Embryonic facial prominence (tissue), 1 donor: ENCODE measurements around the gene CSF1R.

Experiments
- DNase-seq: peaks from one replicate; pipeline ENCODE4 v3.0.0-alpha.2; 2016; ENCODE audit errors: extremely low spot score

Gene CSF1R

GRCh38 chr5:150069672-150070627, 16.4 kb downstream of the CSF1R start:
- DNase-seq, result no peak

- DNase-seq, result no peak
Measured at GRCh38 chr5:150068961-150069645, 17.3 kb downstream of the CSF1R start.

GRCh38 chr5:150068472-150068871, 17.9 kb downstream of the CSF1R start:
- no peak for DNase-seq

- no peak for DNase-seq
Measured at GRCh38 chr5:150068071-150068470, 18.3 kb downstream of the CSF1R start.

GRCh38 chr5:150067405-150067960, 18.9 kb downstream of the CSF1R start:
- no peak for DNase-seq

GRCh38 chr5:150066901-150067396, 19.4 kb downstream of the CSF1R start:
- DNase-seq, result no peak

- DNase-seq, result no peak
Measured at GRCh38 chr5:150066436-150066835, 19.9 kb downstream of the CSF1R start.

GRCh38 chr5:150065886-150066285, 20.5 kb downstream of the CSF1R start:
- no peak for DNase-seq

- DNase-seq, result no peak
Measured at GRCh38 chr5:150065346-150065745, 21.0 kb downstream of the CSF1R start.

GRCh38 chr5:150064681-150065220, 21.6 kb downstream of the CSF1R start:
- DNase-seq, result no peak

GRCh38 chr5:150063638-150064037, 22.7 kb downstream of the CSF1R start:
- no peak for DNase-seq

GRCh38 chr5:150062216-150062922, 24.0 kb downstream of the CSF1R start:
- no peak for DNase-seq

GRCh38 chr5:150061538-150061995, 24.8 kb downstream of the CSF1R start:
- DNase-seq, result no peak

- DNase-seq, result no peak
Measured at GRCh38 chr5:150060471-150060870, 25.9 kb downstream of the CSF1R start.

- no peak for DNase-seq
Measured at GRCh38 chr5:150059623-150060022, 26.7 kb downstream of the CSF1R start.

GRCh38 chr5:150058480-150059126, 27.8 kb downstream of the CSF1R start:
- DNase-seq, result no peak

GRCh38 chr5:150057996-150058395, 28.4 kb downstream of the CSF1R start:
- DNase-seq, result no peak

GRCh38 chr5:150057511-150057910, 28.8 kb downstream of the CSF1R start:
- no peak for DNase-seq

GRCh38 chr5:150057052-150057451, 29.3 kb downstream of the CSF1R start:
- DNase-seq, result no peak

- DNase-seq, result no peak
Measured at GRCh38 chr5:150056075-150056443, 30.3 kb downstream of the CSF1R start.
